Measurements from ENCODE around the gene BMERB1. TPM values are rescaled to one million over a fixed set of nuclear protein-coding genes. Genes with fewer than 3 reads are reported as not detected.
"Not testable (repeated sequence)": the region's sequence is repeated elsewhere in the genome, so short reads cannot be mapped to it uniquely, and the experiment has no call there.

Gene BMERB1
- total RNA-seq, 1 experiment from 2014 or later = 12.4 TPM

DNA sequence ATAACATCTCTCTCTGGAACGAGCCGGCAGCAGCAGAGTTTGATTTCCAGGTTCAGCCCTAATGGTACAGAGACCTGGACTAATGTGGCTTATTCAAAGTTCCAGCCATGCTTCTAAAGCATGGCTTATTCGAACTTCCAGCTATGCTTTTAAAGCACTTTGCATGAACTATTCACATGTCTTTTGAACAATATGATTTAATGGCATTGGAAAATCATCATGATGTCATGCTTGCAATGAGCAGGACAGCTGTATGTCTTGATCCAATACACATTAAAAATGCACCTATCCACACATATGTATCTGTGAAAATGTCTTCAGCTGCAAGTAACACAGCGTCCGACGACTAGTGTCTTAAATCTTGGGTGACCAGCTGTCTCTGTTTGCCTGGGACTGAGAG is 122.9 kb downstream of the BMERB1 start:
- DNase-seq (ENCODE audit: low read depth, low spot score) = no peak
- in situ Hi-C loops (cut with HindIII; ENCODE audit: low pct_unique_long_range_greater_than_20kb, low sequenced_read_pairs) = no loop called here

DNA sequence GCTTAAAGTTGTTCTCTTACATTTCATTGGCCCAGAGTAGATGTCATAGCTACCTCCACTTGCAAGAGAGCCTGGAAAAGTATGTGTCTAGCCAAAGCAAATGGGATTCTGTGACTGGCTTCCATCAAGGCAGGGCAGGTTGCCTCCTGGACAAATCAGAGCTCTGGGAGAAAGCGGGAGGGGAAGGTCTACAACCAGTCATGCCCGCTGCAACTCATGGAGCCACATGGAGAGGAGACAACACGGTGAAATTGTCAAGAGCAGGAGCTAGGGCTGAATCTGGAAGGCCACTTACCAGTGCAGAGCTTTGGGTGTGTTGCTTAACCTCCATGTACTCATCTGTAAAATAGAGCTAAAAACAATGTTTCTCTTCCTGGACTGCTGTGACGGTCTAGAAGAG is 124.8 kb downstream of the BMERB1 start:
- no peak for DNase-seq (ENCODE audit: low read depth, low spot score)
- in situ Hi-C loops (cut with HindIII; ENCODE audit: low pct_unique_long_range_greater_than_20kb, low sequenced_read_pairs) = no loop called here

DNA sequence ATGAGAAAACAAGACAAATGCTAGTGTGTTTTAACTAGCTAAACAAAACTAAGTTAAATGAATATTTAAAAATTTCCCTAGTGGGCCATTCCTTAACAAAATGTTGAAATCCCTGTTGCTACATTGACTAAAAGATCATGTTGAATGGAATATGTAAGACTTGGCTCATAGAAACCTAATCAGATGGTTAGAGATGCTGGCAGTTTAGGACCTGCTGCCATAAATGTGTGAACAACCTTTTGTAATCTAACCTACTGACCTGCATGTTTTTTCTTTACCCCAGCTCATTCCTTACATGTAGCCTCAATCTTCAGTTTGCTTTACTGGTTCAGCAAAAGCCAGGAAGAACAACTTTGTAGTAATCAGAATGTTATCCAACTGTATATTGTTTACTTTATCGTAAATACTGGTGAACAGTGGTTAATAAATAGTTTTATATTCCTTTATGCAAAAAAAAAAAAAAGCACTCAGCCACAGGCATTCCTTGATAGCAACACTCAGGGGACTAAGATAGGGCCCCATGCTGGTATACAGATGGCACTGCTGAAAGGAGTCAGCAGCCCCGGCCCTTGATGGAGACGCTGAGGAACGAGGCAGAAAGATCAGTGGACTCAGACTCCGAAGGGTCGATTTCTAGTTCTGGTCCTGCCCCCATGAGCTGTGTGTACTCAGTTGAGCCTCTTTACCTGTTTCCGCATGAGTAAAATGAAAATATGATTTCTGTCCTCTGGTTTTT is 130.4 kb downstream of the BMERB1 start:
- no peak for DNase-seq (ENCODE audit: low read depth, low spot score)
- in situ Hi-C loops (cut with HindIII; ENCODE audit: low pct_unique_long_range_greater_than_20kb, low sequenced_read_pairs) = no loop called here

DNA sequence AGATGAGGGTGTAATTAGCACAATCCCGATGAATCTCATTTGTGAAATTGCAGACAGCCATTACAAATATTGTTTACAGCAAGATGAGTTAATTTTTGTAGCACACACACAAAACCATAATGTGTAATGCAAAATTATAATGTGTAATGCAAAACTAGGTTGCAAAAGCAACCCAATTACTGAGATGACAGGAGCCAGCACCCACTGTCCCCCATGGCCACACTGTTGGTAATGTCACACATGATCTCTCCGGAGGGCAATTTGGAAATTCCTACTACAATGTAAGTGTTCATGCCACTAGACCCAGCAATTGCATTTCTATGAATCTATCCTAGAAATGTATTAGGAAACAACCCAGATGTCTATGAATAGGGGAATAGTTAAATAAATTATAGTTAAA is 131.7 kb downstream of the BMERB1 start:
- no peak for DNase-seq (ENCODE audit: low read depth, low spot score)
- in situ Hi-C loops (cut with HindIII; ENCODE audit: low pct_unique_long_range_greater_than_20kb, low sequenced_read_pairs) = no loop called here

DNA sequence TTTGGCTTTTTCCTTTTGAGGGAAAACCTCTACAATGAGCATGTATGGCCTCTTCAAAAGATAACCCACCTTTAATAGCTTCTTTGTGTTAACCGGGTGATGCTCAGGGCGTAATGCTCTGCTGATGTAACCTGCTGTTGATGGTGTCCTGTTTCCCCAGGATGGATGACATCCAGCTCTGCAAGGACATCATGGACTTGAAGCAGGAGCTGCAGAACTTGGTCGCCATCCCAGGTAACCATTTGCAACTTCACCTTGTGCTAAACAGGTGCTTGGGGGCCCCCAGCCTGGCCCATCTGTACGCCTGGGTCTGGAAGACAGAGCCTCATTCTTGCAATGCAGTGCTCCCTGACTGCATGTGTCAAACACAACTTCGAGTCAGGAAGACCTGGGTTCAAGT is 133.4 kb downstream of the BMERB1 start:
- DNase-seq (ENCODE audit: low read depth, low spot score) = no peak
- in situ Hi-C loops (cut with HindIII; ENCODE audit: low pct_unique_long_range_greater_than_20kb, low sequenced_read_pairs) = no loop called here

DNA sequence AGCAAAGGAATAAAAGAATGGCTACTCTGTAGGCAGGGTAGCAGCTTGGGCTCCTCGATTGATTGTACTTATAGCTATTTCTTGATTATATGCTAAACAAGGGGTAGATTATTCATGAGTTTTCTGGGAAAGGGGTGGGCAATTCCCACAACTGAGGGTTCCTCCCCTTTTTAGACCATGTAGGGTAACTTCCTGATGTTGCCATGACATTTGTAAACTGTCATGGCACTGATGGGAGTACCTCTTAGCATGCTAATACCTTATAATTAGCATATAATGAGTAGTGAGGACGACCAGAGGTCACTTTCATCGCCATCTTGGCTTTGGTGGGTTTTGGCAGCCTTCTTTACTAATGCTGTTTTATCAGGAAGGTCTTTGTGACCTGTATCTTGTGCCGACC is 136.3 kb downstream of the BMERB1 start:
- DNase-seq (ENCODE audit: low read depth, low spot score); in situ Hi-C loops (cut with HindIII; ENCODE audit: low pct_unique_long_range_greater_than_20kb, low sequenced_read_pairs): not testable (repeated sequence)

DNA sequence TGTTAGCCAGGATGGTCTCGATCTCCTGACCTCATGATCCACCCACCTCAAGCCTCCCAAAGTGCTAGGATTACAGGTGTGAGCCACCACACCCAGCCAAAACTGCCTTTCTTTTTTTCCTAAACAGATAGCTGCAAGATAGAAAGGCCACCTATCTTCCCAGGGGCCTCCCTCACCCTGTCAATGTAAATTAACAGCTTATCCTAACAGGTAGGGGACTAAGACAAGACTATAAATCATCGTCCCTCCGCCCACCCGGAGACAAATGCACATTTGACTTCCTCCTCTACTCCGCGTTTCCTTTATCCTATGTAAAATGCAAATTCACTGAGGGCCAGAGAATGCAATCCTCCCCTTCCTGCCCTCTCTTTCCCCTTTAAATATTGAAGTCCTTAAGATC is 137.2 kb downstream of the BMERB1 start:
- DNase-seq (ENCODE audit: low read depth, low spot score) = no peak
- in situ Hi-C loops (cut with HindIII; ENCODE audit: low pct_unique_long_range_greater_than_20kb, low sequenced_read_pairs) = no loop called here

DNA sequence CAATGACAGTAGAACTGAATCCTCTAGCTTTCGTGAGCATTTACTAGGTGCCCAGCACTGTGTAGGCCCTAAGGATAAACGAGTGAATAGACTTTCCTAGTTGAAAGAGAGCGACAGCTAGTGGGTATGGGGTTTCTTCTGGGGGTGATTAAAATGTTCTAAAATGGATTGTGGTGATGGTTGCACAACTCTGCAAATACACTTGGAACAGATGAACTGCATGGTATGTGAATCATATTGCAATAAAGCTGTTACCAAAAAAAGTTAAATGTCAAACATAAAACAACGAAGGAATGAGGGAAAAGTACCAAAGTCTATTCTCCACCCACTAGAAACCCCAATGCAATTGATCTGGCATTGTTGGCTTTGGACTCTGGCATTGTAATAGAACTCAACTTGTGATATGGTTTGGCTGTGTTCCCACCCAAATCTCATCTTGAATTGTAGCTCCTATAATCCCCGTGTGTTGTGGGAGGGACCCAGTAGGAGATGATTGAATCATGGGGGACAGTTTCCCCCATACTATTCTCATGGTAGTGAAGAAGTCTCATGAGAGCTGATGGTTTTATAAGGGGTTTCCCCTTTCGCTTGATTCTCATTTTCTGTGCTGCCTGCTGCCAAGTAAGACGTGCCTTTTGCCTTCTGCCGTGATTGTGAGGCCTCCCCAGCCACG is 138.1 kb downstream of the BMERB1 start:
- DNase-seq (ENCODE audit: low read depth, low spot score) = no peak
- in situ Hi-C loops (cut with HindIII; ENCODE audit: low pct_unique_long_range_greater_than_20kb, low sequenced_read_pairs) = no loop called here

DNA sequence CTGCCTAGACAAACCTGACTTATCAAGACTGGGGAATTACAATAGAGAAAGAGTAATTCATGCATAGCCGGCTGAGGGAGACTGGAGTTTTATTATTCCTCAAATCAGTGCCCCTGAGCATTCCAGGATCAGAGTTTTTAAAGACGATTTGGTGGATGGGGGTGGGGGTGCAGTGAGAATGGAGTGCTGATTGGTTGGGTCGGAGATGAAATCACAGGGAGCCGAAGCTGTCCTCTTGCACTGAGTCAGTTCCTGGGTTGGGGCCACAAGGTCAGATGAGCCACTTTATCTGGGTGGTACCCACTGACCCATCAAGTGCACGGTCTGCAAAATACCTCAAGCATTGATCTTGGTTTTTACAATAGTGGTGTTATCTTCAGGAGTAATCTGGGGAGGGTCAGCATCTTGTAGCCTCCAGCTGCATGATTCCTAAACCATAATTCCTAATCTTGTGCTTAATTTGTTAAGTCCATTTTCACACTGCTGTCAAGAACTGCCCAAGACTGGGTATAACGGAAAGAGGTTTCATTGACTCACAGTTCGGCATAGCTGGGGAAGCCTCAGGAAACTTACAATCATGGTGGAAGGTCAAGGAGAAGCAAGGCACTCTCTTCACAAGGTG is 139.0 kb downstream of the BMERB1 start:
- no peak for DNase-seq (ENCODE audit: low read depth, low spot score)
- in situ Hi-C loops (cut with HindIII; ENCODE audit: low pct_unique_long_range_greater_than_20kb, low sequenced_read_pairs) = no loop called here

DNA sequence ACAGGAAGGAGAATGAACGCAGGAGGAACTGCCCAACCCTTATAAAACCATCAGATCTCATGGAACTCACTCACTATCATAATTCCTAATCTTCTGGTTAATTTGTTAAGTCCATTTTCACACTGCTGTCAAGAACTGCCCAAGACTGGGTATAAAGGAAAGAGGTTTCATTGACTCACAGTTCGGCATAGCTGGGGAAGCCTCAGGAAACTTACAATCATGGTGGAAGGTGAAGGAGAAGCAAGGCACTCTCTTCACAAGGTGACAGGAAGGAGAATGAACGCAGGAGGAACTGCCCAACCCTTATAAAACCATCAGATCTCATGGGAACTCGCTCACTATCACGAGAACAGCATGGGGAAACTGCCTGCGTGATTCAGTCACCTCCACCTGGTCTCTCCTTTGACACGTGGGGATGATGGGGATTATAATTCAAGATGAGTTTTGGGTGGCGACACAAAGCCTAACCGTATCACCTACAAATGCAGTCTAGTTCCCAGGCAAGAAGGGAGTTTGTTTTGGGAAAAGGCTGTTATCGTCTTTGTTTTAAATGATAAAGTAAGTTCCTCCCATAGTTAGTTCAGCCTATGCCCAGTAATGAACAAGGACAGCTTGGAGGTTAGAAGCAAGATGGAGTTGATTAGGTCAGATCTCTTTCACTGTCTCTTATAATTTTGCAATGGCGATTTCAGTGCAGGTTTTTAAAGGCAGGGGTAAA is 139.7 kb downstream of the BMERB1 start:
- DNase-seq (ENCODE audit: low read depth, low spot score); in situ Hi-C loops (cut with HindIII; ENCODE audit: low pct_unique_long_range_greater_than_20kb, low sequenced_read_pairs): not testable (repeated sequence)

DNA sequence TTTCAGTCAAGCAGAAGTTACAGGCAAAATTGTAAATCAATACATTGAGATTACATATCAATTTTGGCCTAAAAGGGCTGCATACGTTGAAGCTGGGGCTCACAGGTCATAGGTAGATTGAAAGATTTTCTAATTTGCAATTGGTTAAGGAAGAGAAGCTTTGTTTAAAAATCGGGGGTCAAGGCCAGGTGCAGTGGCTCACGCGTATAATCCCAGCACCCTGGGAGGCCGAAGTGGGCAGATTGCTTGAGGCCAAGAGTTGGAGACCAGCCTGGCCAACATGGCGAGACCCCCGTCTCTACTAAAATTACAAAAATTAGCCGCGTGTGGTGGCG is 140.2 kb downstream of the BMERB1 start:
- in situ Hi-C loops (cut with HindIII; ENCODE audit: low pct_unique_long_range_greater_than_20kb, low sequenced_read_pairs) = no loop called here
- DNase-seq (ENCODE audit: low read depth, low spot score) = no peak

DNA sequence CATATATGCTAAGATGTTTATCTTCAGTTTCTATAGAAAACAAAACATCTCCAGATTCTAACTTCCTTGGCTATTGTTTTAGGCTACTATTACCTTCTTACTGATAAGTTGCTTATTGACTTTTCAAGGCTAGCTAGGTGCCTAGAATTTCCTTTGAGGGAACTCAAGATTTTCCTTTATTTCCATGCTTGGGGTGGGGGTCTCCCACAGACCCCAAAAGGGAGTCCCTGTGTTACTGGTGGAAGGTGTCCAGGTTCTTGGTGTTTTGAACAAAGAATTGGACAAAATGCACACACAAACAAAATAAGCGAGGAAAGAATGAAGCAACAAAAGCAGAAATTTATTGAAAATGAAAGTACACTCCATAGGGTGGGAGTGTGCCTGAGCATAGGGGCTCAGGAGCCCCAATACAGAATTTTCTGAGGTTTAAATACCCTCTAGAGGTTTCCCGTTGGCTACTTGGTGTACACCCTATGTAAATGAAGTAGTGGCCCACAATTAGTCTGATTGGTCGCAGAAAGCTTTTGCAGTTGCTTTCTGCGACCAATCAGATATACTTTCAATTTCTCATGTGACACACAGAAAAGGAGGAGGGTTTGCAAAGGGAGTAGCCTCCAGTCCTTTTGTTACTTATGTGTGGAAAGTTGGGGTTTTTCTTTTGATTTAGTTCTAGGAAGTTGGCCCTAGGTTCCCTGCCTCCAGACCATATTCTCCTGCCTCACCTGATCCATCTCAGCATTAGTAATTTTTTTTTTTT is 141.1 kb downstream of the BMERB1 start:
- DNase-seq (ENCODE audit: low read depth, low spot score) = no peak
- in situ Hi-C loops (cut with HindIII; ENCODE audit: low pct_unique_long_range_greater_than_20kb, low sequenced_read_pairs) = no loop called here

DNA sequence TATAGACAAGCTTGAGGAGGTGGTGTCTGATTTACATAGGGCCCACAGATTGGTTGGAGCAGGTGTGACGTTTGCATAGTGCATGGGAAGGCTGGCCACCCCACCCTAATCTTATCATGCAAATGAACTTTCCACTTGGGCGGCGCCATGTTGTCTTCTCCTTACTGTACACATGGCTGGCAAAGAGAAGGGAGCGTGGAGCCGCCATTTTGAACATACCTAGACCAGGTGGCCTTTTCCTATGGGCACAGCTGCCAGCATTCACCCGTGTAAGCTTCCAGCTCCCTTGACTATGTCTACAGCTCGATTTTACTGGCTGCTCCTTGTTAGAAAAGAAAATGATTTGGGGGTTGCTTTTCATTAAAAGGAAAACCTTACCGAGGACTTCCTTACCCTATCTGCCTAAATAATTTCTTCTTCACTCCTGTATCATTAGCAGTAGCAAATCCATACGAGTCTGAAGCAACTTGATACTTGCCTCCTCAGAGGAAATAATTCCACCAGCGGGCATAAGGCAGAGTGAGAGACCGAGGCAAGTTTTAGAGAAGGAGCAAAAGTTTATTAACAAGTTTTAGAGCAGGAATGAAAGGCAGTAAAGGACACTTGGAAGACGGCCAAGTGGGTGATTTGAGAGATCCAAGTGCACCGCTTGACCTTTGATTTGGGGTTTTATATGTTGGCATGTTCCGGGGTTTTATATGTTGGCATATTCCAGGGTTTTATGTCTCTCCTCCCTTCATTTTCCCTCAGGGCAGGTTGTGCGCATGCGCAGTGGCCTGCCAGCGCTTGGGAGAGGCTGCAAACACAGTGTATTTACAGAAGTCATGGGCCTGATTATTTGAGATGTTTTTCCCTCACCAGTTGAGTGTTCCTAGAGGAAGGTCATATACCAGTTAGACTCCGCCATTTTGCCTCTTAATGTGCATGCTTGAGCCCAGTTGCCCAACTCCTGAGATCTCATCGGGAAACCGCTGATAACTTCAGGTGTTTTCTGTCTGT is 142.9 kb downstream of the BMERB1 start:
- no peak for DNase-seq (ENCODE audit: low read depth, low spot score)
- in situ Hi-C loops (cut with HindIII; ENCODE audit: low pct_unique_long_range_greater_than_20kb, low sequenced_read_pairs) = no loop called here

DNA sequence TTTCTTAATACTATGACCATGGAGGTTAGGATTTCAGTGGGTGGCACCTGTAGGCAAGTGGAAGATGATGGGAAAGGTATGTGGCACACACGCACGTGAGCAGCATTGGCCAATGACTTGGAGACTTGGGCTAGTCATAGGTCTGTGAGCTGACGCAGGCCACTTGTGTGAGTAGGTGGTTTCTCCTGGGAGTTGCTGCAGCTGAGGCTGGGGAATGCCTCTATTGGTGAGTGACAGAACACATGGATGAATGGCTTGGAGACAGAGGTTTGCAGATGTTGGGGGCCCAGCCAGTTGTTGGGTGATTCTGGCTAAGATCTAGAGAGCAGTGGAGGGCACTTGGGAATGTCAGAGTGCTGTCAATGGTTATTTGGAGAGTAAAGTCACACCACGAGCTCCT is 144.4 kb downstream of the BMERB1 start:
- DNase-seq (ENCODE audit: low read depth, low spot score) = no peak
- in situ Hi-C loops (cut with HindIII; ENCODE audit: low pct_unique_long_range_greater_than_20kb, low sequenced_read_pairs) = no loop called here

DNA sequence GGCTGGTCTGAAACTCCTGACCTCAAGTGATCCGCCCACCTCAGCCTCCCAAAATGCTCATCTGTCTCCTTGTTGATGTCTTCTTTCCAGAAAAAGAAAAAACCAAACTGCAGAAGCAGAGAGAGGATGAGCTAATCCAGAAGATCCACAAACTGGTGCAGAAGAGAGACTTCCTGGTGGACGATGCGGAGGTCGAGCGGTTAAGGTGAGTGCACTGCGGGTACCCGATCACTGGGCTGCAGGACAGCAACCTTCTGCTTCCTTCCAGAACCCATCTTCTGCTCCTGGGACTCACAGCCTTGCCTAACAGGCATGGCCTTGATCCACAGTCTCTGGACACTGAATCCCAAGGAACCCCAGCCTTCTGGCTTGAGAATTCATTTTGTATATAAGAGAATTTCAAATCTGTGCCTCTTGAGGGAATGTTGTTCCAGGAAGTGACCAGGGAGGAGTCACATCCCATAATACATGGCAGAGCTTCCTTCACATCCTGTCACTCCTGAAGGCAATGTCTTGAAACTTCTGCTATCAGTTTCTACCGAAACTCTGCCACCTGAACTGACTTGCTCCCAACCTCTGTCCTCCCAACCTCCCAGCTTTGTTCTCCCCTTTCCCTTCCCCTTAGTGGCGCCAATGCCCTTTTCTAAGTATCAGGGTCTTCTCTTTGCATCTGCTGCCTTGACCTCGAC is 146.9 kb downstream of the BMERB1 start:
- in situ Hi-C loops (cut with HindIII; ENCODE audit: low pct_unique_long_range_greater_than_20kb, low sequenced_read_pairs) = no loop called here
- DNase-seq (ENCODE audit: low read depth, low spot score) = no peak

DNA sequence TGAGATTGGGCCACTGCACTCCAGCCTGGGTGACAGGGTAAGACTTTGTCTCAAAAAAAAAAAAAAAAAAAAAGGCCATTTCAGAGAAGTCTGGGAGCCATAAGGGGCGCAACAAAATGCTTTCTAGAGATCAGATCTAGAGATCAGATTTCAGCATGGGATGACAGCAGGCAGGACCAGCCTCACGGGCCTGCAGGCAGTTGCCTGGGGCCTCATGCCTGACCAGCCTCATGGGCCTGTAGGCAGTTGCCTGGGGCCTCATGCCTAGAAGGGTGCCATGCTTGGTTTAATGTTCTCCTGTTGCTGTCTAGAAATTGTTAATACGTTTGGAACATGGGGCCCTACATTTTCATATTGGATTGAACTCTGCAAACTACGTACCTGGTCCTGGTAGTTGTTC is 149.1 kb downstream of the BMERB1 start:
- DNase-seq (ENCODE audit: low read depth, low spot score) = no peak
- in situ Hi-C loops (cut with HindIII; ENCODE audit: low pct_unique_long_range_greater_than_20kb, low sequenced_read_pairs) = no loop called here
